Uterus (tissue), 4 donors: ENCODE results near the gene SPEM3. TPM values are rescaled to one million over a fixed set of nuclear protein-coding genes. Genes with fewer than 3 reads are reported as not detected.

ENCODE experiments used
- DNase-seq, 2 donors: peaks; one replicate each; pipeline ENCODE4 v3.0.0-alpha.2; 2019 to 2020
- H3K27ac ChIP-seq, 2 donors: fragments of 200-600 bp; sonication (generic); 1 replicate in 1 of 2; 2 replicates in 1 of 2; pipeline ENCODE4 v1.5.1; 2016 to 2018
- H3K27me3 ChIP-seq, 2 donors: fragments of 200-600 bp; sonication (generic); one replicate each; pipeline ENCODE4 v1.5.1; 2018 to 2019; ENCODE audit warnings: control low read depth in 1 of 2
- H3K36me3 ChIP-seq, 2 donors: fragments of 200-600 bp; sonication (generic); one replicate each; pipeline ENCODE4 v1.5.1; 2019; ENCODE audit warnings: control low read depth in 1 of 2
- H3K4me1 ChIP-seq, 2 donors: fragments of 200-600 bp; sonication (generic); one replicate each; pipeline ENCODE4 v1.5.1; 2018 to 2019; ENCODE audit warnings: control low read depth in 1 of 2
- H3K4me3 ChIP-seq, 2 donors: fragments of 200-600 bp; sonication (generic); 1 replicate in 1 of 2; 2 replicates in 1 of 2; pipeline ENCODE4 v1.5.1; 2018 to 2019; ENCODE audit warnings: mild to moderate bottlenecking in 1 of 2
- H3K9me3 ChIP-seq, 2 donors: fragments of 200-600 bp; sonication (generic); one replicate each; pipeline ENCODE4 v1.5.1; 2019; ENCODE audit warnings: control low read depth in 1 of 2
- CTCF ChIP-seq, 4 experiments: fragments of 200-600 bp in 2 of 4; fragments of 450-650 bp in 2 of 4; sonication (generic) in 2 of 4; IDR thresholded peaks; one replicate each; pipeline ENCODE4 v1.5.1; 2016 to 2019; ENCODE audit warnings: antibody characterized with exemption in 4 of 4, mild to moderate bottlenecking in 2 of 4, moderate library complexity in 1 of 4
- POLR2A ChIP-seq, 2 donors: fragments of 450-650 bp; IDR thresholded peaks; one replicate each; pipeline ENCODE4 v1.6.1; 2016; ENCODE audit warnings: antibody characterized with exemption in 2 of 2, mild to moderate bottlenecking in 1 of 2, moderate library complexity in 1 of 2
- intact Hi-C: fragments of 100-400 bp; cut with DNase I; formaldehyde crosslinking; loops from one replicate; pipeline ENCODE4 v1.15.1; 2023; ENCODE audit warnings: low total_unique reads
- total RNA-seq, 4 donors: library from RNA; depleted of rRNA in 3 of 4; stranded (reverse); fragments of >200 nt in 3 of 4; gene quantifications; one replicate each; pipeline versions ENCODE4 v1.1.0 to v1.2.4, GENCODE V29; 2014 to 2023
- donor health status: DM: yes; HTN: yes; CAD: no.

Gene SPEM3
- total RNA-seq, 4 donors from 2014 or later: not detected

- DNase-seq: no peak
- H3K4me3 ChIP-seq: no peak overlapping the region
- H3K4me1 ChIP-seq: no peaks in the 10 kb centered on the region
- H3K27me3 ChIP-seq: no peaks in the 10 kb centered on the region
- intact Hi-C loops: no loop called here
- no peaks in the 10 kb centered on the region for H3K36me3 ChIP-seq
- no peak overlapping the region for H3K27ac ChIP-seq
- TF ChIP-seq POLR2A (IDR thresholded peaks at IDR 0.05) (no peak), CTCF (IDR thresholded peaks at IDR 0.05) (no peak)
- H3K9me3 ChIP-seq: no peaks in the 10 kb centered on the region
Measured at GRCh38 chr17:7423679-7424078, 5.0 kb upstream of the SPEM3 start.

- intact Hi-C loops: no loop called here
- Histone ChIP-seq H3K27ac (no peak within 1 kb of the TSS), H3K4me3 (no peak within 1 kb of the TSS), H3K9me3 (no peaks in the 10 kb centered on the region), H3K27me3 (no peaks in the 10 kb centered on the region), H3K4me1 (no peaks in the 10 kb centered on the region), H3K36me3 (no peaks in the 10 kb centered on the region)
- no peak for TF ChIP-seq CTCF (IDR thresholded peaks at IDR 0.05)
- DNase-seq: no peak
Measured at GRCh38 chr17:7425316-7425715, 3.3 kb upstream of the SPEM3 start, which contains the start of gene SPEM2. Gene SPEM2 (plus strand): TSS chr17:7425616. CDS start chr17:7425689, 73 bp downstream.

GRCh38 chr17:7425756-7426155 is 2.9 kb upstream of the SPEM3 start:
- H3K27ac ChIP-seq: no peak overlapping the region
- H3K27me3 ChIP-seq: no peaks in the 10 kb centered on the region
- TF ChIP-seq POLR2A (IDR thresholded peaks at IDR 0.05) (no peak), CTCF (IDR thresholded peaks at IDR 0.05) (no peak)
- H3K36me3 ChIP-seq: no peaks in the 10 kb centered on the region
- H3K4me1 ChIP-seq: no peaks in the 10 kb centered on the region
- H3K4me3 ChIP-seq: no peak overlapping the region
- intact Hi-C loops: no loop called here
- no peak for DNase-seq
- H3K9me3 ChIP-seq: no peaks in the 10 kb centered on the region

GRCh38 chr17:7426203-7426863 is 2.3 kb upstream of the SPEM3 start:
- TF ChIP-seq POLR2A (IDR thresholded peaks at IDR 0.05): no peak
- TF ChIP-seq CTCF (IDR thresholded peaks at IDR 0.05): no peak
- Histone ChIP-seq H3K27me3 (no peaks in the 10 kb centered on the region), H3K9me3 (no peaks in the 10 kb centered on the region), H3K4me3 (no peak overlapping the region), H3K36me3 (no peaks in the 10 kb centered on the region), H3K4me1 (no peaks in the 10 kb centered on the region), H3K27ac (no peak overlapping the region)
- intact Hi-C loops: no loop called here
- DNase-seq: no peak

- H3K27ac ChIP-seq: no peak overlapping the region
- H3K4me1 ChIP-seq: no peaks in the 10 kb centered on the region
- intact Hi-C loops: no loop called here
- no peaks in the 10 kb centered on the region for H3K27me3 ChIP-seq
- DNase-seq: no peak
- H3K36me3 ChIP-seq: no peaks in the 10 kb centered on the region
- TF ChIP-seq POLR2A (IDR thresholded peaks at IDR 0.05): no peak
- no peak for TF ChIP-seq CTCF (IDR thresholded peaks at IDR 0.05)
- no peak overlapping the region for H3K4me3 ChIP-seq
- H3K9me3 ChIP-seq: no peaks in the 10 kb centered on the region
Measured at GRCh38 chr17:7426896-7427489, 1.7 kb upstream of the SPEM3 start.
